Endothelial cell of umbilical vein (primary cell): ENCODE data around the gene PIGT.
A peak's percentile ranks its signal among the peaks of the same experiment; 100 is the strongest.

ENCODE experiments used
- CTCF ChIP-seq, 2 donors: IDR thresholded peaks; 1 replicate in 1 of 2; 2 replicates in 1 of 2; pipeline ENCODE4 v1.5.1; 2011; ENCODE audit warnings: low read length in 2 of 2, mild to moderate bottlenecking in 2 of 2, moderate library complexity in 2 of 2, control low read depth in 1 of 2, inconsistent platforms in 1 of 2, low read depth in 1 of 2; ENCODE audit not compliant: insufficient read depth in 1 of 2; ENCODE audit errors: extremely low read depth in 1 of 2
- EZH2 ChIP-seq: IDR thresholded peaks from 2 replicates; pipeline ENCODE4 v1.6.1; 2012; ENCODE audit warnings: borderline replicate concordance, low read depth, mild to moderate bottlenecking, moderate library complexity, low read length, inconsistent platforms; ENCODE audit not compliant: severe bottlenecking
- MAX ChIP-seq: IDR thresholded peaks from 2 replicates; pipeline ENCODE4 v1.6.1; 2011; ENCODE audit not compliant: insufficient read depth, insufficient read length

GRCh38 chr20:45419188-45420091 lies 3.5 kb downstream of the PIGT start:
- TF ChIP-seq CTCF (IDR thresholded peaks at IDR 0.05; ENCODE audit: extremely low read depth in 1 of 2, insufficient read depth in 1 of 2, low read depth in 1 of 2, low read length in 2 of 2), result no peak
- no peak for TF ChIP-seq EZH2
- TF ChIP-seq MAX, result peak; percentile 10
